Measurements from ENCODE around the gene ADAMTS19.

GRCh38 chr5:129541648-129542251, 81.7 kb downstream of the ADAMTS19 start:
- TF ChIP-seq CTCF (IDR thresholded peaks at IDR 0.05; ENCODE audit: low read depth, low read length, poor library complexity, severe bottlenecking) (peak; percentile 54), EZH2phosphoT487 (IDR thresholded peaks at IDR 0.05; ENCODE audit: borderline replicate concordance, low read length) (no peak)
